H1 (cell line): ENCODE measurements around the gene TMPRSS9. TPM values are rescaled to one million over a fixed set of nuclear protein-coding genes. Genes with fewer than 3 reads are reported as not detected.

Source experiments
- BRCA1 ChIP-seq: IDR thresholded peaks from 2 replicates; pipeline ENCODE4 v1.6.1; 2012; ENCODE audit warnings: low read depth, low read length, improper control_type of control experiment
- CHD7 ChIP-seq: fragments of 300-600 bp; sonication (generic); IDR thresholded peaks from 2 replicates; pipeline ENCODE4 v1.7.1; 2012; ENCODE audit warnings: low read length, moderate library complexity, mild to moderate bottlenecking, inconsistent platforms; ENCODE audit not compliant: insufficient replicate concordance
- KDM4A ChIP-seq: IDR thresholded peaks from one replicate; pipeline ENCODE4 v1.7.1; 2012; ENCODE audit warnings: low read depth, mild to moderate bottlenecking, moderate library complexity, low read length, inconsistent platforms; ENCODE audit not compliant: severe bottlenecking
- NRF1 ChIP-seq: IDR thresholded peaks from 2 replicates; pipeline ENCODE4 v1.6.1; 2011; ENCODE audit warnings: mild to moderate bottlenecking, low read depth, low read length, improper control_type of control experiment
- SIN3A ChIP-seq, 2 experiments: IDR thresholded peaks in 1 of 2; conservative IDR thresholded peaks in 1 of 2; 2 replicates each; pipeline ENCODE4 v1.6.1; 2011 to 2012; ENCODE audit warnings: low read length in 2 of 2, improper control_type of control experiment in 1 of 2, low read depth in 1 of 2, mild to moderate bottlenecking in 1 of 2
- SUZ12 ChIP-seq: fragments of 200-600 bp; sonication (generic); IDR thresholded peaks from 2 replicates; pipeline ENCODE4 v1.6.1; 2012; ENCODE audit warnings: mild to moderate bottlenecking, inconsistent platforms, low read length, moderate library complexity, mixed read lengths
- polyA plus RNA-seq, 7 experiments: library from polyadenylated mRNA; depleted of rRNA in 3 of 7; stranded (reverse) in 5 of 7; unstranded in 2 of 7; fragments of >200 nt in 5 of 7; fragments of 200-250 nt in 2 of 7; gene quantifications; 1 replicate in 5 of 7; 2 replicates in 1 of 7; 4 replicates in 1 of 7; pipeline versions ENCODE4 v1.2.1 to v1.2.3, GENCODE V29; 2011 to 2013; ENCODE audit warnings: missing spikeins in 2 of 7, mixed read lengths in 2 of 7
- total RNA-seq: library from RNA; stranded (reverse); fragmentation: NEBNext Ultra II Directional; extraction: Animal tissue kit (Norgen Biotek cat#: 25700); gene quantifications from 2 replicates; pipeline ENCODE4 v1.2.1, GENCODE V29; 2021

The TMPRSS9 gene
- total and polyA plus RNA-seq, 2 of the 8 experiments (the other 6 are each of a cell fraction or from before 2014, with no cell fraction given): 0.15 to 0.19 TPM

- TF ChIP-seq SIN3A (conservative IDR thresholded peaks at IDR 0.05 in 1 of 2, IDR thresholded peaks at IDR 0.05 in 1 of 2; ENCODE audit: low read depth in 1 of 2, low read length in 2 of 2) (peak; percentile 27 to 74; a peak in 2 of 4 replicates), NRF1 (peak; percentile 92), SUZ12 (no peak), CHD7 (no peak), BRCA1 (no peak), KDM4A (peak; percentile 85)
Observed at GRCh38 chr19:2328401-2329148, 31.5 kb upstream of the TMPRSS9 start, which contains the start of the genes LSM7 and SPPL2B (continued).
